HG03060 (cell line): Measurements from ENCODE around the gene CTDP1.
"Not testable (repeated sequence)": the region's sequence is repeated elsewhere in the genome, so short reads cannot be mapped to it uniquely, and the experiment has no call there.

Experiments
- ATAC-seq: cut with Tn5 transposase; IDR thresholded peaks from one replicate; pipeline ENCODE4 v1.9.1; 2021; ENCODE audit warnings: low read depth, moderate number of reproducible peaks; ENCODE audit not compliant: unreplicated experiment

CTDP1 gene

DNA sequence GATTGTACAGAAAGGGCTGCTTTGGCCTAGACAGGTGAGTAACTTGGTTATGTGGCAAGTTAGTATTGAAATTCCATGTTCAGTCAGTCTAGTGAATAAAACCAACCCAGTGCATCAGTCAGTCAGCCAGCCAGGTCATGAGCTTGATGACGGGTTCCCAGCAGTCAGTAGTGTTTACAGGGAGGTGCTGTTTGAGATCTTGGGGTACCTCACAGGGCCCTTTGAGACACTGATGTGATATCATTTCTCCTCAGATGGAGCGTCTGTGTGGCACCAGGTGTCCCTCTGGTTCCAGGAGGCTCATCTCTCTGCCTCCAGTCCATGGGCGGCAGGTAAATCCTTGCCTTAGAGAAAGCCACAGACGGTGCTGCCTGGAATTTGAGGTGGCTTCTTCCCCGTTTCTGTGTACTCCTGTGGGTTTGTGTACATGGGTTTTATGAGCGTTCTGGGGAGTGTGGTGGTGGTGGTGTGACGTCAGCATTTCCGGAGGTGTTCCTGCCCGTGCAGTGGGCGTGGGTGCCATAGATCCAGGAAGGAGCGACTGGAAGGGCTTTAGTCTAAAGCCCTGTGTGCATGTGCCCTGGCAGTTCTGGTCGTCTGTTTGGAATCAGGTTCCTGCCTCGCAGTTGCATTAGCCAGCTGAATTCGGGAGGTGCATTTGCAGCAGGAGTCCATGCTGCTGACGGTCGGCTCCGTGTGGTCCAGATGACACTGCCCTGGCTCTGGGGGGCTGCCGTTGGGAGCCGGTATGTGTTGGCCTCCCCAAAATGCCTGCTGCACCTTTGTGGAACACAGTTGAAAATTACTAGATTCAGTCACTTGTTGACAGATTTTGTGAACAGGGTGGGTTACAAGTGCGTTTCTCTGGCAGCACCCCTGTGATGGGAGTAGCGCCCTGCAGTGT, 2.1 kb downstream of the CTDP1 start:
- no peak for ATAC-seq

DNA sequence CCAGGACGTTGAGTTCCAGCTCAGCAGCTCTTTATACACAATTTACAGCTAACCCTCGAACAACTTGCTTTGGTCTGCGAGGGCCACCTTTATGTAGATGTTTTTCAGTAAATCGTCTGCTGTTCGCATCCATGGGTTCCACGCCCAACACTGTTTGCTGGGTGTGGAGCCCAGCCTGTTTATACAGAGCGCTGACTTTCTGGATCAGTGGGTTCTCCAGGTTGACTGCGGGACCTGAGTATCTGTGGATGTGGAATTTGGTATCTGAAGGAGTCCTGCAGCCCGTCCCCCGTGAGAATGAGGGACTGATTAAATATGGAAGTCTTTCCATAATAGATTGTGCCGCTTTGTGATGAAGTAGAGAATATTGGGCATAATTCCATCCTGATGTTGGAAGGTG, 2.9 kb downstream of the CTDP1 start:
- no peak for ATAC-seq

GRCh38 chr18:79682894-79683625, 3.5 kb downstream of the CTDP1 start:
- no peak for ATAC-seq

DNA sequence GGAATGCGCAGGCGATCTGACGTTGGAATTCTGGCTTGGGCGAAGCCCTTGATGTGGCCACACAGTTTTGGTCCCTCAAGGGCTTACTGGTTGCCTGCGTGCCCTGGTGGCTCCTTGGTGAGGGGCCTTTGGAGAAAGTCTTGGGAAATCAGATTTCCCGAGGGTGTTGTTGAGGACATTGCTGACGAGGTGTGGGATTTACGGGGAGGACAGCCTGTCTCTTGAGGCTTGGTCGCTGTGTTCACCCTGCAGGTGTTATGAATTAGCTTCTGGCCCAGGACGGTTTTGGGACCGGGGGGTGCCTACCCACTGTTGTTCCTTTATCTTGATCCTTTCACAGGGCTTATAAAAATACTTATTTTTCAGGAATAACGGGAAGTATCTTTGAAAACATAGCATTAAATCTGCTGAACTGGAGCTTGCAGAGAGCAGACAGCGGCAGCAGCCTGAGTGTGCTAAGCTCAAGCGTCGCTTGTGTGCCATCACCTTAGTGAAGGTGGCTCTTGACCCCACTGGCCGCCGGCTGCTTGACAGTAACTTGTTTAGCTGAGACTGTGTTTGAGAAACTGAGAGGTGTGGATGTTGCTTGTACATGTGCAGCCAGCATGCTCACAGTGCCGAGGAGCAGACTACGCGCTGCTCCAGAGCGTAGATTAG, 4.2 kb downstream of the CTDP1 start:
- no peak for ATAC-seq

- ATAC-seq: no peak
These were observed 4.7 kb downstream of the CTDP1 start for GRCh38 chr18:79684283-79684631.

DNA sequence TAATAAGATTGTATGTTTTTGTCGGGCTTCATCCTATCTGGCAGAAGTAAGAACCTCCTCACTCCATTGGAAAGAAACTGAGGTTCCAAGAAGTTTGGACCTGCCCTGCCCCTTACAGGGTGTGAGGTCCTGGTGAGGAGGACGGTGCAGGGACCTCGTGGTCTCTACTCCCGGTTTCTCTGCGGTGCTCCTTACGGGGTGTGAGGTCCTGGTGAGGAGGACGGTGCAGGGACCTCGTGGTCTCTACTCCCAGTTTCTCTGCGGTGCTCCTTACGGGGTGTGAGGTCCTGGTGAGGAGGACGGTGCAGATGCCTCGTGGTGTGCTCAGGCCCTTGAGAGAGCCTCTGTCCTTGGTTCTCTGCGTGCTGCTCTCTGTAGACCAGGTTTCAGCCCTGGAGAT, 5.2 kb downstream of the CTDP1 start:
- ATAC-seq: no peak

- ATAC-seq: no peak
These were observed 5.7 kb downstream of the CTDP1 start for GRCh38 chr18:79685281-79685680.

DNA sequence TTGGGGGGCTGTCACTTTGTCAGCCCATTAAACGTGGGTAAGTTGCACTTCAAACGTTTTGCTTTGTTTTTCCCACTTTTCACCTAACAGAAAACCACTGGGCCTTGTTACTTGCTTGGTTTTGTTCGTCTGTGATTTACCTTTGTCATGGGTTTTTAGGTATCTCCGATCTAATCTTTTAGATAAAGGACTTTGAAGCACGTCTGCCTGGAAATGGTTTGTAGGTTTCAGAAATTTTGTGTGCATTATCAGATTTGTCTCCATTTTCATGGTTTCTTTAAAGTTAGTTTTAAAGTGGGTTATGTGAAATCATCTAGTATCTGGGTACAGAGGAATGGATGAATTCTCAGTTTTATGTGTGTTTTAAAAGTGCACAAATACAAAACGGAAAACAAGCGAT, 6.4 kb downstream of the CTDP1 start:
- no peak for ATAC-seq

DNA sequence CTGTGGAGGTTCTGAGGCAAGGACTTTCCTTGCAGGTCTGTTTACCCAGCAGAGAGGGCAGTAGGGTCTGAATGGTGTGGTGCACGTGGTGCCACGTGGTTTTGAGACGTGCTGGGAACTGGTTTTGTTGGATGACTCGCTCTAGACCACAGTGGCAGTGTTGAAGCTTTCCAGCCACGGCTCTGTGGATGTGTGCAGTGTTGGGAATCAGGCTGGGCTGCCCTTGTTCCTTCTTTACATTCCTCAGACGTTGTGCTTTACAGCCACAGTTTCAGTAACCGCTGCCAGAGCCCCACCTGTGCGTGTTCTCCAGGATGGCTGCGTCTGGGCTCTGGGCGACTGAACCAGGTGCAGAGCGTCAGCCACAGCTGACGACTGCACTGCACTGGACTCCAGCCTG, 8.2 kb downstream of the CTDP1 start:
- no peak for ATAC-seq

DNA sequence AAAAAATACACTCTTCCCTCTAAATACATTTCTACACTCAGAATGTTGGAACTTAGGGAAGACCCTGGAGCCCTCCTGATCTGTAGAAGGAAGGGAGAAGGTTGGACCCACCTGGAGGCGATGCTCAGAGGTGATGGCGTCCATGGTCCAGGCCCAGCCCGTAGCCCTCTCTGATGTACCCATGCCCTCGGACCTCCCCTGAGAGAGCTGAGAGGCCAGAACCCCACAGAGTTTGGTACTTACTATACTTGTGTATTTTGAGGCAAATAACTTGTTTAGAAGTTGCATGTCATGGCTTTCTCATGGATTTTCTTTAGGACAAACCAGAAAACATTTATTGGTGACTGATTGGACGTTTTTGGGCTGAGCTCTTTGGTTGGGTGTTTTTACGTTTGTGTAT, 10.5 kb downstream of the CTDP1 start:
- no peak for ATAC-seq

- no peak for ATAC-seq
These were observed 11.2 kb downstream of the CTDP1 start for GRCh38 chr18:79690586-79691482.

DNA sequence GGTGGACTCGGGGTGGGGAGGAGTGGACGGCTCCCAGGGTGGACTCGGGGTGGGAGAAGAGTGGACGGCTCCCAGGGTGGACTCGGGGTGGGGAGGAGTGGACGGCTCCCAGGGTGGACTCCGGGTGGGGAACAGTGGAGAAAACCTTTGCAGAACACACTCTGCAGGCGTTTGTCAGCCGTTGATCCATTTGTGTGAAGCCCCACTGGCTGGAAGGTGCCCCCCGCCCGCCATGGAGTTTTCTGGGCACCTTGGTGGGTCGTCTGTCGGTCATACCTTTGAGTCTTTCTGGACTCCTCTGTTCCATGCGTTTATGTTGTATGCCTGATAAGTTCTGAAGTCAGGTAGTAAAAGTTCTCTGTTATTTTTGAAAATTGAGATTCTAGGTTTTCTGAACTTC, 12.5 kb downstream of the CTDP1 start:
- no peak for ATAC-seq

DNA sequence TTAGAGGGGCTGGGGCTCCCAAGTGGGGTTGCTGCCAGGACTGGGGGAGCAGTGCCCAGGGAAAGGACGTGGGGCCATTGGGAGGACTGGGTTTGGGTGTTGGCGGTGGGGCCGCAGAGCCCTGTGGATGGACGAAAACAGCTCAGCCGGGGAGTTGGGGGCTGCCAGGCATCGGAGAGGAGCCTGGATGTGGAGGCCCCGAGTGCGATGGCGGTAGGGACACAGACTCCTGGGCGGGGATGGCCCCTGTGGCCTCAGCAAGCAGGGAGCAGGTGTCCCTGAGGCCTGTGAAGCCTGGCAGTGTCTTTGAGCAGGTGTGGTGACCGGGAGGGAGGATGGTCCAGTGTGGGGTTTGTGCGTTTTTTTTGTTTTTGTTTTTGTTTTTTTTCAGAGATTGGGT, 13.3 kb downstream of the CTDP1 start:
- ATAC-seq: no peak

- ATAC-seq: no peak
These were observed 14.1 kb downstream of the CTDP1 start for GRCh38 chr18:79693561-79694205.

DNA sequence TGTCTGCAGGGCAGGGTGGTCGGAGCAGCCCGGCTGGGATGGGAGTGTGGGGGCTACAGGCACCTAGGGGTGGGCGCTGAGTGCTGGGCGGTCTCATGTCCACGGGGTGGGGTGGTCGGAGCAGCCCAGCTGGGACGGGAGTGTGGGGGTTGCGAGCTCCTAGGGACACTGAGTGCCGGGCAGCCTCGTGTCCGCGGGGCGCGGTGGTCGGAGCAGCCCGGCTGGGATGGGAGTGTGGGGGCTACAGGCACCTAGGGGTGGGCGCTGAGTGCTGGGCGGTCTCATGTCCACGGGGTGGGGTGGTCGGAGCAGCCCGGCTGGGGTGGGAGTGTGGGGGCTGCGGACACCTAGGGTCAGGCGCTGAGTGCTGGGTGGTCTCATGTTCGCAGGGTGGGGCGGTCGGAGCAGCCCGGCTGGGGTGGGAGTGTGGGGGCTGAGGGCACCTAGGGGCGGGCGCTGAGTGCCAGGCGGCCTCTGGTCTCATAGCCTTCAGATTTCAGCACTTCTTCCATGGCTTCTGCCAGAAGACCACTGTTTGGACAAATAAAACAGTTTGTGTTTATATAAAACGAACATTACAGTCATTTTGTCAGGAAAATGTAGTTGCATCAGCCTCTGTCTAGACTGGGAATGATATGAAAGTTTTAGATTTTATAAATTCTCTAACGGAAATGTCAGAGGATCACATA, 14.7 kb downstream of the CTDP1 start:
- not testable (repeated sequence) for ATAC-seq

DNA sequence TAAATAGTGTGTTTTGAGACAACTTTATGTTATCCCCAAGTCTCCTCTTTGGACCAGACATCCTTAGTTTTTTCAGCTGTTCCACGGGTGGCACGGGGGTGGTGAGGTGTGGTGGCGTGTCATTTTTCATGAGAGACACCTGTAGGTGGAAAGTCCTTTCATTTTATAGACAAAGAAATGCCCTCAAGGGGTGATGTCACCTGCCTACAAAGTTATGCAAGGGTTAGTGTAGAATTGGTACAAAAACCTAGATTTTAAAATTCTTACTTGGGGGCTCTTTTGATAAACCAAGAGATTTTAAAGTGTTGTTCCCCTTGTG, 15.3 kb downstream of the CTDP1 start:
- ATAC-seq: no peak

DNA sequence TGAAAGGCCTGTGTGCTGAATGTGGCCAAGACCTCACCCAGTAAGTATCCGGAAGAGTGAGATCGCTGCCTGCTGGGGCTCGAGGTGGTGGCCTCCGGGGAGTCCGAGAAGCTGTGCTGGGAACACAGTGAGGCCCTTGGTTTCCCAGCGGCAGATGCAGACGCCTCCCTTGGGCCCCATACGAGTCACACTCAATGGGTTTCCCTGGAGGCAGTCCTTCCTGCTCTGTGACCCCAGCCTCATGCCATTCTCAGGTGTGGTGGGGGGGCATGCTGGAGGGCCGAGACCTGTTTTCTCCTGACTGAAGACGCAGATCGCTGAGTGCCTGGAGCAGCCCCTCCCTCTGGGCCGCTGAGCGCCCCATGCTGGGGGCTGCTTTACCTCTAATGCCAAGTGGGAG, 15.7 kb downstream of the CTDP1 start:
- no peak for ATAC-seq

DNA sequence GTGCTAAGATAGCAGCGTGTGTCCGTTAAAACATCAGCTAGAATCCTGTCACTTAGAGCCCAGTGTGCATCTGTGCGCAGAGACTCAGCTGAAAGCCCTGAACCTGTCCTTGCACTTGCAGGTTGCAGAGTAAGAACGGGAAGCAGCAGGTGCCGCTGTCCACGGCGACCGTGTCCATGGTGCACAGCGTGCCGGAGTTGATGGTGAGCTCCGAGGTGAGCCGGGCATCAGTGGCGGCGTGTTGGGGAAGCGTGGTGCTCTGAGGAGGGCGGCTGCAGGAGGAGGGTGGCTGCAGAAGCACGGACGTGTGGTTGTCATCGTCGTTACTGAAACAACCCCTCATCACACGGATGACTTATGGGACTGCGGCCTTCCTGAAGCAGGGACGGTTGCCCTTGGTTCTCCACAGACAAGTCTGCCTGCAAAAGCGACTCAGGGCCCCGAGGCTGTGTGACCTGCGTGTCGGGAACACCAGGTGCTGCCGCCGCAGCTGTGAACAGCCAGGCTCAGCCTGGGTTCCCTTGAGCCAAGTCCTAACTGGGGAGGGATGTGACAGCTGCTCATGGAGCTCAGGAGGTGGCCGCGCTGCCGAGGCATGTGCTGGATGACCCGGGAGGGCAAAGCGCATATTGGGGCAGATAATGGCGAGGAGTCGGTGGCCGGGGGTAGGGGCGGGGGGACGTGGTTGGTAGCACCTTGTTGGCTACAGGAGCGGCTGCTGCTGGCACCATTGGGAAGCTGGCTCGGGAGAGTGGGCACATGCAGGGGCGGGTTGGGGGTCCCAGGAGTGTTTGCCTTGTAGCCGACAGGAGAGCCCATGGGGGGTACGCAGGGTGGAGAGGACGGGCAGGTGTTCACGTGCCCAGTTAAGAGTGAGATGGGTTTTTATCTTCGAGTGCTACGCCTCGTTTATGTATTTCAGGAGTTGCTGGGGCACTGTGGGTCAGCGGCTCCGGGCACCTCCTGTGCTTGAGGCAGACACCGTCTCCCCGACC, 16.6 kb downstream of the CTDP1 start:
- ATAC-seq: no peak
